SK-MEL-5 (cell line): ENCODE measurements around the gene DUSP19. TPM values are rescaled to one million over a fixed set of nuclear protein-coding genes. Genes with fewer than 3 reads are reported as not detected.
A peak's percentile ranks its signal among the peaks of the same experiment; 100 is the strongest.
"Not testable (repeated sequence)": the region's sequence is repeated elsewhere in the genome, so short reads cannot be mapped to it uniquely, and the experiment has no call there.

ENCODE experiments used
- DNase-seq: peaks from one replicate; pipeline ENCODE4 v3.0.0-alpha.2; 2016; ENCODE audit warnings: low read depth, low spot score
- in situ Hi-C: cut with HindIII; loops from 2 replicates; pipeline ENCODE4 v1.10.0; 2016; ENCODE audit warnings: low sequenced_read_pairs, high pct_unique_total_duplicates, low pct_unique_long_range_greater_than_20kb
- polyA plus RNA-seq, 2 experiments: library from polyadenylated mRNA; depleted of rRNA; stranded (reverse); fragments of >200 nt; gene quantifications; 2 replicates each; pipeline ENCODE4 v1.2.3, GENCODE V29; 2015
- total RNA-seq: library from RNA; depleted of rRNA; stranded (reverse); fragments of >200 nt; shearing (Covaris generic); gene quantifications from 2 replicates; pipeline ENCODE4 v1.2.3, GENCODE V29; 2014; rRNA removed

The DUSP19 gene
- total RNA-seq: 7.5 and 8.1 TPM in 2 replicates
- 4.5 and 4.7 TPM in 2 replicates for polyA plus RNA-seq (2015; cell fraction: cytosol; rRNA removed)
- 2.1 and 2.8 TPM in 2 replicates for polyA plus RNA-seq (2015; cell fraction: nucleus; rRNA removed)

- DNase-seq: peak; percentile 92
- in situ Hi-C loops: no loop called here
Measured at GRCh38 chr2:183078464-183079138, at the start of gene DUSP19. DUSP19 (plus strand) TSS chr2:183078747; CDS start chr2:183078934, 187 bp downstream.

GRCh38 chr2:183029219-183029618 lies 49.3 kb upstream of the DUSP19 start:
- in situ Hi-C loops: no loop called here
- no peak for DNase-seq

- in situ Hi-C loops: no loop called here
- DNase-seq: no peak
Measured at GRCh38 chr2:183031911-183032794, 46.4 kb upstream of the DUSP19 start.

- in situ Hi-C loops: no loop called here
- DNase-seq: no peak
Measured at GRCh38 chr2:183033951-183034350, 44.6 kb upstream of the DUSP19 start.

- no peak for DNase-seq
- in situ Hi-C loops: no loop called here
Measured at GRCh38 chr2:183034806-183035205, 43.7 kb upstream of the DUSP19 start.

GRCh38 chr2:183035298-183035953 lies 43.1 kb upstream of the DUSP19 start:
- DNase-seq: no peak

GRCh38 chr2:183035954-183036669 lies 42.4 kb upstream of the DUSP19 start:
- no peak for DNase-seq
- in situ Hi-C loops: no loop called here

More at GRCh38 chr2:183035298-183035953, 43.1 kb upstream of the DUSP19 start:
- in situ Hi-C loops: no loop called here

GRCh38 chr2:183037074-183037552 lies 41.4 kb upstream of the DUSP19 start:
- DNase-seq: peak; percentile 13
- in situ Hi-C loops: no loop called here

GRCh38 chr2:183037553-183038340 lies 40.8 kb upstream of the DUSP19 start:
- DNase-seq: peak; percentile 11
- in situ Hi-C loops: no loop called here

GRCh38 chr2:183038341-183039300 lies 39.9 kb upstream of the DUSP19 start, which contains the start of gene NCKAP1:
NCKAP1 (minus strand) TSS chr2:183038457; CDS start chr2:183038099, 358 bp downstream.
- in situ Hi-C loops: no loop called here
- peak; percentile 87 for DNase-seq

- in situ Hi-C loops: no loop called here
- no peak for DNase-seq
Measured at GRCh38 chr2:183040604-183041003, 37.9 kb upstream of the DUSP19 start.

GRCh38 chr2:183043580-183043979 lies 35.0 kb upstream of the DUSP19 start:
- DNase-seq, in situ Hi-C loops: not testable (repeated sequence)

- in situ Hi-C loops, DNase-seq: not testable (repeated sequence)
Measured at GRCh38 chr2:183047486-183048125, 30.9 kb upstream of the DUSP19 start.

GRCh38 chr2:183049420-183049819 lies 29.1 kb upstream of the DUSP19 start:
- DNase-seq: no peak
- in situ Hi-C loops: no loop called here
